ENCODE measurements around the gene DCXR.

Gene DCXR

GRCh38 chr17:82020572-82021106 is 16.9 kb downstream of the DCXR start:
- TF ChIP-seq CTCF (conservative IDR thresholded peaks at IDR 0.05; ENCODE audit: low read depth, low read length) = no peak
- H3K4me3 ChIP-seq (ENCODE audit: low read depth, low read length) = no peak overlapping the region
- DNase-seq (ENCODE audit: low read depth) = no peak

- peak; percentile 78 for TF ChIP-seq CTCF (conservative IDR thresholded peaks at IDR 0.05; ENCODE audit: low read depth, low read length)
- no peak overlapping the region for H3K4me3 ChIP-seq (ENCODE audit: low read depth, low read length)
- DNase-seq (ENCODE audit: low read depth) = no peak
Observed at GRCh38 chr17:82019690-82020571, 17.6 kb downstream of the DCXR start.

- no peak for TF ChIP-seq CTCF (conservative IDR thresholded peaks at IDR 0.05; ENCODE audit: low read depth, low read length)
- DNase-seq (ENCODE audit: low read depth) = no peak
- H3K4me3 ChIP-seq (ENCODE audit: low read depth, low read length) = no peak overlapping the region
Observed at GRCh38 chr17:82018989-82019689, 18.4 kb downstream of the DCXR start.

GRCh38 chr17:82018152-82018988 is 19.1 kb downstream of the DCXR start:
- TF ChIP-seq CTCF (conservative IDR thresholded peaks at IDR 0.05; ENCODE audit: low read depth, low read length) = no peak
- DNase-seq (ENCODE audit: low read depth) = no peak
- no peak overlapping the region for H3K4me3 ChIP-seq (ENCODE audit: low read depth, low read length)

- no peak for TF ChIP-seq CTCF (conservative IDR thresholded peaks at IDR 0.05; ENCODE audit: low read depth, low read length)
- DNase-seq (ENCODE audit: low read depth) = no peak
- no peak overlapping the region for H3K4me3 ChIP-seq (ENCODE audit: low read depth, low read length)
Observed at GRCh38 chr17:82017612-82018151, 19.8 kb downstream of the DCXR start.

- no peak overlapping the region for H3K4me3 ChIP-seq (ENCODE audit: low read depth, low read length)
- no peak for TF ChIP-seq CTCF (conservative IDR thresholded peaks at IDR 0.05; ENCODE audit: low read depth, low read length)
- no peak for DNase-seq (ENCODE audit: low read depth)
Observed at GRCh38 chr17:82016875-82017459, 20.5 kb downstream of the DCXR start.

Measured in choroid plexus epithelial cell (primary cell).